ENCODE results near the gene C10orf71. TPM values are rescaled to one million over a fixed set of nuclear protein-coding genes. Genes with fewer than 3 reads are reported as not detected.

C10orf71 gene
- total RNA-seq, 1 experiment from 2014 or later = not detected

Other genes with a start within 250 kb of the C10orf71 start
- not detected in 2 replicates for gene VSTM4, start 183.6 kb upstream of the C10orf71 start, total RNA-seq (2014; rRNA removed; shearing (Covaris generic))
- not detected in 2 replicates for gene FAM170B, start 165.1 kb upstream of the C10orf71 start, total RNA-seq (2014; rRNA removed; shearing (Covaris generic))
- not detected in 2 replicates for gene TMEM273, start 110.8 kb upstream of the C10orf71 start, total RNA-seq (2014; rRNA removed; shearing (Covaris generic))
- not detected in 2 replicates for gene DRGX, start 96.9 kb downstream of the C10orf71 start, total RNA-seq (2014; rRNA removed; shearing (Covaris generic))
- gene ERCC6, start 240.0 kb downstream of the C10orf71 start, total RNA-seq (2014; rRNA removed; shearing (Covaris generic)) = 11.4 and 16.1 TPM in 2 replicates